Fibroblast of gingiva (primary cell): ENCODE measurements around the gene FGF19.

ENCODE experiments used
- DNase-seq: peaks from one replicate; pipeline ENCODE4 v3.0.0-alpha.2; 2011; ENCODE audit warnings: low read depth

Gene FGF19, protein sequence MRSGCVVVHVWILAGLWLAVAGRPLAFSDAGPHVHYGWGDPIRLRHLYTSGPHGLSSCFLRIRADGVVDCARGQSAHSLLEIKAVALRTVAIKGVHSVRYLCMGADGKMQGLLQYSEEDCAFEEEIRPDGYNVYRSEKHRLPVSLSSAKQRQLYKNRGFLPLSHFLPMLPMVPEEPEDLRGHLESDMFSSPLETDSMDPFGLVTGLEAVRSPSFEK

DNA sequence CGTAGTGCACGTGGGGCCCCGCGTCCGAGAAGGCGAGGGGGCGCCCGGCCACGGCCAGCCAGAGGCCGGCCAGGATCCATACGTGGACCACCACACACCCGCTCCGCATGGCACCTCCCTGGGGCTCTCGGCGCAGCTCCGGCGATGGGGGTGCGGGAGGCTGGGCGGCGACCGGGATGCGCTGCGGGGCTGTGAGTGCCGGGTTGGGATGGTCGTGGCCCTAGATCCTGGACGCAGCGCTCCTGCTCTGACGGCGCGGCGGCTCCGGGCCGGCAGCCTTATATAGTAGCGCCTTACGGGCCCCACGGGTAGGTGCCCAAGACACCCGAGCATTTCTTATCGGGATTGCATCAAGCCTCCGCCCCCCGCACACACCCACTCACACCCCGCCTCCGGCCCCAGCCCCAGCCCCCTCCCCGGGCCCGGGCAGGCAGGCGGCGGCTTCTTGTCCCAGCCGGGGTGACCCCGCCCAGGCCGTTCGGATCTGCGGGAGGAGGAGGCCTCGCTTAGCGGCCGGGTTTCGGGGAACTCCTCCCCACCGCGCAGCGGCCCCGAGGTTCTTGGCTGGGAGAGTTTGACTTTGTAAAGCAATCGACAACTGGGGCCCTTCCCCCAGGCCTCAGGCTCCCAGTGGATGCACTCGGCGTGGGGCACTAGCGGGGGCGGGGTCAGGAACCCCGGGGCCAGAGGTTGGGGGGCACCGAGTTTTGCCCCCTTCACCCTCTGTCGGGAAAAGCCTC lies at the start of gene FGF19:
FGF19 (minus strand) TSS at position 255 of the 740 bp plus-strand sequence; CDS start at position 109, 146 bp downstream.
- DNase-seq: no peak

DNA sequence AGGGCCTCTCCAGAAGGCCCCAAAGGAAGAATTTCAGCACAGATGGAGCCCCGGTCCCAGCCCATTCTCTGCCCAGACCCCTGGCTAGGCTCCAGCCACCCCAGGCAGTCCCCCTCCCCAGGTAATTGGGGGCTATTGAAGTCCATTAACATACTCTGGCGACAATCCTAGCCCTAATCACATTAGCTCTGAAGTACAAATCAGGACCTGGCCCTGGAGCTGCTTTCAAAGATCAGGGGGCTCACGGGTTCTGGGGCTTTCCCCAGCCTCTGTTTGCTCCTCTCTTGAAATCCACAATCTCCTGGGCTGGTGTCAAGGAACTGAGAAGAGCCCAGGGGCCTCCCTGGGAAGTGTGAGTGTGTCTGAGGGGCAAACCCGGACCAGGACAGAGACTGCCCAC lies 49.1 kb upstream of the FGF19 start:
- DNase-seq: no peak

DNA sequence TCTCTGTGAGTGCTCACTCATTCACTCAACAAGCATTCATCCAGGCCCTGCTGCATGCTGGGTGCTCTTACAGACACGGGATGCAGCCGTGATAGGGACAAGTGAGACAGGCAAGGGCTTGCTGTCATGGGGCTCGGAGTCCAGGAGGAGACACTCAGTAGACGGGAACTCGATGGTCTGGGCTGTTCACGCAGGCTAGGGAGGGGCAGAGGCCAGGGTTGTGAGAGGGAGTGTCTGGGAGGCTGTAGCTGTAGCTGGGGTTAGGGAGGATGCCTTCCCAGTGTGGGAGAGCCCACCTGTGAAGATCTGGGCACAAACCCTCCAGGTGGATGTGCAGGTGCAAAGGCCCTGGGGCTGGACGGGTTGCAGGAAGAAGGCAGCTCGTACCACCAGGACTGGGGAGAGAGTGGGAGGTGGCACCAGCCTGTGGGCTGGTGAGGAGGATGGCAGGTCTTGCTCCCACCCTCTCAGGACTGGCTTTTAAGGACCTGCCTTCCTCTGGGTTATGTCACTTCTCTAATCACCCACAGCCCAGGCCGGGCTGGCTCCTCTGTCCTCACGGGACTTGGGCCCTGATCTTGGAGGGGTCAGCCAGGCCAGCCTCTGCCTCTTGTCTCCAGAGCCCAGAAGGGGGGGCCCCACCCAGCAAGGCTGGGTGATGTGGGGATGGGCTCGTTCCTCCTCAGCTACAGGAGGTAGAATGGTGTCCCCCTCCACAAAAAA lies 47.2 kb upstream of the FGF19 start:
- DNase-seq: no peak

DNA sequence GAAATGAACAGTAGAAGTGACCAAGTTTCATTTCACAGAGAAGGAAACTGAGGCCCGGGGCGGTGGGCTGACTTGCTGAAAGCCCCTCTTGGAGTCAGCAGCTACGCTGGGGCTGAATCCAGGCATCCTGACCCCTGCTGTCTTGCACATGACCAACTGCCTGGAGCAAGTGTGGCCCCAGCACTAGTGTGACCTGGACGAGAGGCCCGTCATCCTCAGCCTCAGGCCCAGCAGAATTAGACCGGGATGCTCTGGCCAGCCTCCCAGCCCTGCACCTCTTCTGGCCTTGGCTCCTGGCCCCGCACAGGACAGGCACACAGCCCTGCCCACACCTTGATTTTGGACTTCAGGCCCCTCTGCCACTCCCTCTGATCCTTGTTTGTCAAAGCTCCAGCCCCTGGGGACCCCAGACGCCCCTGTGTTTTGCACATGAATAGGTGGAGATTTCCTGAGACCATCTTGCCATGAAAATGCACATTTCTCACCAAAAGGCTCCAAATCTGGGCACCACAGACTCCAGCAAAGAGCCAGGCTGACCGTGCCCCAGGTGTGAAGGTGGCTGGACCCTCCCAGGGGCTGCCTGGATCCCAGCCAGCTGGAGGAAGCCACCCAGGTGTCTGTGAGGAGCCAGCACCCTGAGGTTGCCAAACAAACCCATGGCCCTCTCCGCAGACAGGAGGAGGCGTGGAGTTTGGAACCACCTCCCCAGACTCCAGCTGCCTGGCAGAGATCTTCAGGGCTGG lies 46.5 kb upstream of the FGF19 start:
- DNase-seq: no peak

DNA sequence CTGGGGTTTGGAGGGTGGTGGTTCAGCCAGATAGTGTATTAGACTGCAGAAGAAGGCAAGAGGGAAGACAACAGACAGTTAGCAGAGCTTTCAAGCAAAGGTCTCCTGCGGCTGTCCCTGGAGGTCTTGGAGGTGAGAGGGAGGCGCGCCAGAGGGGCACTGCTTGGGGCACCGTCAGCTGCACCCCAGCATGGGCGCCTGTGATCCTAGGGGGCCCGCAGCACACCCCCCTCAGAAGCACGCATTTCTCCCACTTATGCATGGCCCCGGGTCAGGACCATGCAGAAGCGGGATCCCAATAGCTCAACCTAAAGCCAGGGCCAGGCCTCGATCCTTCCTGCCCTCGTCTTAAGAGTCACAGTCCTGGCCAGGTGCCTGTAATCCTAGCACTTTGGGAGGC lies 44.8 kb upstream of the FGF19 start:
- no peak for DNase-seq

DNA sequence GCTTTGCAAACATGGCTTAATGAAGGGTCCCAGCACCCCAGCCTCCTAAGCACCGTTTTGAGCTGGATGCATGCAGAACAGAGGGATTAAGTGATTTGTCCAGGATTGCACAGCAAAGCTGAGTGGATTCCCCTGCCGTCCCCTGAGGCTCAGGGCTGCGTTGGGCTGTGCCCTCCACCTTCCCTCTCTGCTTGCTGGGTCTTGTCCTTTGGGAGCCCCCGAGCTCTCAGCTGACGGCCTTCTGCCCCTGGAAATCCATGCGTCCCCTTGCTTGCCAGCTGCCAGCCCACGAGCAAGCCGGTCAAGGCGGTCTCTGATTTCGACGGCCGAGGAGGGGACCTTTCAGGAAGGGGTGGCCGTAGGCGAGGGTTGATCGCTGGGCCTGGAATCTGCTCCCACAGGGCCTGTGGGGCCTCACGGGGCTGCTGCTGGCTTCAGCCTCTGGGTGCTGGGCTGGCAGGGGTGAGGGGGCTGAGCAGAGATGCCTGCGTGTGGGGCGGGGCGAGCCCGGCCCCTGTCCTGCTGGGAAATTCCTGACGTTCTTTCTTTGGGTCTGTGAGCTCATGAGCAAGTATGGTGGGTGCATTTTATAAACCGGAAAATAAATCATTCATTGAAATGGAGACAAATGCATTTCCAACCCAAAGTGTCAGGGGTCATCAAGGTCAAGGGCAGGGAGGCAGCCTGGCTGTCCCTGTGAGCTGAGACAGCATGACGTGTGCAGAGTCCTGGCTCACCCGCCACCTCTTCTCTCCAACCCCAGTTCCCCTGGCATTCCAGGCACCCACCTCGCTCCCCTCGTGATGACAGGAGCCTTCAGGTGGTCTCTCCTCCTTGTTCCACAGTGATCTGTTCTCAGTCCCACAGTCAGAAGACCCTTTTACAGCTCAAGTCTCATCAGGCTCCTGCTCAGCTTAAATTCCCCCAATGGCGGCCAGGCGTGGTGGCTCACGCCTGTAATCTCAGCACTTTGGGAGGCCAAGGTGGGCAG lies 43.2 kb upstream of the FGF19 start:
- no peak for DNase-seq

DNA sequence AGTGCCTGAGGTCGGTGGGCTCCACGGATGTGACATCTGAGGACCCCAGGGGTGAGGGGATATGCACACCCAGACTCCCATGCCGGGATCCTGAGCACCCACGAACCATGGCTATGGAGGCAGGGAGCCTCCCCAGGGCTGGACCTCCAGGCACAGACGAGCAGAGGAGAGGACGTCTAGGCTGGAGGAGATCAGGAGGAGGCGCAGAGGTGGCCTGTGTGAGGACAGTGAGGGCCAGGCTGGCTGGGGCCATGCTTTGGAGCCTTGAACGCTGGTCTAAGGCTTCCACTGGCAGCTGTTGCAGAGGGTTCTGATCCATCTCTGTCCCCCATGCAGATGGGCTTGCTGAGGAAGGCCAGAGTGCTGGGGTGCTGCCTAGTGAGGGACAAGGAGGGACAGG lies 42.3 kb upstream of the FGF19 start:
- no peak for DNase-seq

DNA sequence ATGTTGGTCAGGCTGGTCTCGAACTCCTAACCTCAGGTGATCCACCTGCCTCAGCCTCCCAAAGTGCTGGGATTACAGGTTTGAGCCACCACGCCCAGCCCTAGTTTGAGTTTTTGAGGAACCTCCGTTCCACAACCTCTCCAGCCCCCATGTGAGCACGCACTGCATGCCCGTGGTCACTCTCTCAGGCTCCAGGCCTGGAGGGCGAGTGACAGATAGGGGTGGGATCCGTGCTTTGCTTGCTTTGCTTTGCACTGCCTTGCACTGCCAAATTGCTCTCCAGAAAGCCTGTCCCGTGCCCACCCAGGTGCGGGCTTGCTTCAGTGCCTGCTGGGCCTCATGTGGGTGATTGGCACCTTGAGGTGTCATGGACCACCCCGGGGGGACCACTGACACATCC lies 41.4 kb upstream of the FGF19 start:
- no peak for DNase-seq

DNA sequence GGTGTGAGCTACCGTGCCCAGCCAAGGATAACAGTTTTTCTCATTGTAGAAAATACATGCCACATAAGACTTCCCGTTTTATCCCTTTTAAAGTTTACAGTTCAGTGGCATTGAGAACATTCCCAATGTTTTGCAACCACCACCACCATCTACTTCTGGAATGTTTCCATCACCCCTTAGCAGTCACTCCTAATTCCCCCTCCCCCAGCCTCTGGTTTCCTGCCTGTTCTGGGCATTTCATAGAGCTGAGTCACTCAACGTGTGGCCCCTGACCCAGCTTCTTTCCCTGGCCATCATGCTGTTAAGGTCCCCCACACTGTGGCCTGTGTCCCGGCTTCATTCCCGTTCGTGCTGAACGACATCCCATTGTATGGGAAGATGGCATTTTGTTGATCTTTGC lies 40.6 kb upstream of the FGF19 start:
- DNase-seq: peak; percentile 62

DNA sequence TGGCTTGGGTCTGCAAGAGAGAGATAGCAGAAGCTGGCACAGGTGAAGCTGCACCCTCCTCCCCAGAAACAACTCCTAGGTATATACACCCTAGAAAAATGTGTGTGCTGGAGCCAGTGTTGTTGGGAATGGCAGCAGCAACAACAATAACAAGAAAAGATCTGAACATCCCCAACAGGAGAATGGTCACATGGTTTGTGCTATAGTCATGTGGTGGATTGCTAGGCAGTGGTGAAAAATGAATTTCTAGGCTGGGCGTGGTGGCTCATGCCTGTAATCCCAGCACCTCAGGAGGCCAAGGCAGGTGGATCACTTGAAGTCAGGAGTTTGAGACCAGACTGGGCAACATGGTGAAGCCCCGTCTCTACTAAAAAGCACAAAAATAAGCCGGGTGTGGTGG lies 31.0 kb upstream of the FGF19 start:
- DNase-seq: no peak

DNA sequence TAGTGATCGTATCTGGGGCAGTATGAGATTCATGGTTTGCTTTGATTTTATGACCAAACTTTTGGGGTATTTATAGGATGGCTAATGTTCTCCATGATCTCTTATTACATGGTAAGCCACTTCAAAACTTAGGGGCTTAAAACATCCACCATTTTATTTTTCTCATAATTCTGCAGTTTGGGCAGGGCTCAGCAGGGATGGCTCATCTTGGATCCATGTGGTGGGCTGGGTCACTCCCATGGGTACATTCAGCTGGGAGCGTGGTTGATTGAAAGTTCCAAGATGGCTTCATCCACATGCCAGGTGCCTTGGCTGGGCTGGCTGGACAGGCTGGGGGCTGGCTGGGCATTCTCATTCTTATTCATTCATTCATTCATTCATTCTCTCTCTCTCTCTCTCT lies 30.5 kb upstream of the FGF19 start:
- no peak for DNase-seq

DNA sequence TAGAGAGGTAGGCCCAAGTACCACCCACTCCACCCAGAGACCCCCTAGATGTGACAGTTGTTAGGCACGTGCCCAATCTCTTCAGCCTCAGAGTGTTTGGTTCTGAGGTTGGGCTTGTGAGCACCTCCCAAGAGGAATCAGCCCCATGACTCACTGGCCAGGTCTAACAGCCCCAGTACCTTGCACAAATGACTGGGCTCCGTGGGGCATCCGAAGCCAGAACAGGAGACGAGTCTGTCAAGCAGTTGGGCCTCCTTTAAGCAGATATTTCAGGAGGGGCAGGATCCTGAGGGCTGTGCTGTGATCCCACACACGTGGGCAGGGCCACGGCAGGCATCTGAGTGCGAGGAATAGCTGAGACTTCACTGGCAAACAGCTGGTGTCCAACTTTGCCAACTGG lies 29.1 kb upstream of the FGF19 start:
- no peak for DNase-seq

DNA sequence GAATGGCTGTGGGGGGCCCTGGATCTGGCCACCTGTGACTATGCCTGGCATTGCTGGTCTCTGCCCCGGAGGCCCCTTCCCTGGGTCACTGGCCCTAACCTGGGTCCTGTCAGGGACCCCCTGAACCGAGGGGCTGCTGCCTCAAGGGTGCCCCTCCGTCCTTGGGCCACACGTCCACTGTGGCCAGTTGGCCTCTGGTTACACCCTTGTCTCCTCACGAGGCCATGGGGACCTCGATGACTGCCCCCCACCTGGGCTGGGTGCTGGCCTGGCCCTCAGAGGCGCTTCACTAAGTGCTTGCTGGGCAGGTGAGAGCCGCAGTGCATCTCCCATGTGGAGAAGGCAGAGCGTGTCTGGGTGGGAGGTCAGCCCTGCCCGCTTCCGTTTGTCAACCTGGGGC lies 27.3 kb upstream of the FGF19 start:
- DNase-seq: no peak

DNA sequence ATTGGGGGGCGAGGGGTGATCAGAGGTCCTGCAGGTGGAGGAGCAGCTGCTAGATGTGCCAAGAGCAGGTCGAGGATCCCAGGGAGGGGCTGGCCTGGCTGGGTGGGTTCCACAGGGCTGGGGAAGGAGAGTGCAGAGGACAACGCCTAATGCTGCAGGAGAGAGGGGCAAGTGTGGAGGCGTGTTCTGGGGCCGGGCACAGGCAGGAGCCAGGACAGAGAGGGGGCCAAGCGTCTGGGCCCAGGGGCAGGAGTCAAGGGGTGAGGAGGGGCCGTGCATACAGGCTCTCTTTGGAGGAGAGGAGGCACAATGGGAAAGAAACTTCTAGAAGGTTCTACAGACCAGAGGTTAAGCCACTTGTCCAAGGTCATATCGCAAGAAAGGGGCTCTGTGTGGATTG lies 26.7 kb upstream of the FGF19 start:
- no peak for DNase-seq

DNA sequence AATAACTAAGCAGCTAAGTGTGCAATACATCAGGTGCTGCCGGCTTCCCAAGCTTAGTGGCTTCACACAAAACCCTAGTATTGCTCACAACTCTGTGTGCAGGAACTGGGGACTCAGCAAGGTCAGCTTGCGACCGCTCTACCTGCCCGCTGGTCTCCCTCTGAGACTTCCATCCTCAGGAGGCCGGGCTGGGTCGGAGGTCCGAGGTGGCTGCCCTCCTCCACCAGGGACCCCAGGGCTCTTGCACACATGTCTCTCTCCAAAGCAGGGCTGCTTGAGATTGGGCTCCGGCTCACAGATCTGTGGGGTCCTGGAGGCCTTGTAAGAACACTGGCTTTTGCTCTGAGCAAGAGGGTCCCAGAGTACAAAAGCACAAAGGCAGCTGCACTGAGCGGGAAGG lies 25.4 kb upstream of the FGF19 start:
- DNase-seq: no peak

DNA sequence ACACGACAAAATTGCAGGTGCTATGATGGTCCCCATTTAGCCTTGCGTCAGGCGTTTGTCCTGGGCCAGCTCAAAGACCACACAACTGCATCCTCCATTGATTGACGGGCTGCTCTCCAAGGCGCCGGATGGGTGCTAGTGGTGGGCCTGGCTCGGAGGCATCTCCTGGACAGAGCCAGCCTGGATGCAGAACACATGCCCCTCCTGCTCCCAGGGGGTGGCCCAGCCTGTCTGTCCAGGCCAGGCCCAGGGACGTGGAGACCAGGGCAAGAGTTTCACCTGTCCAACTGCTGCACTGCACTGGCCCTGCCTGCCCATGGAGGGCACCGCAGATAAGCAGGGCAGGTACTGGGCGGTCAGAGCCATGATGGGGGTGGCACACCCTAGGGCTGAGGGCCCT lies 23.4 kb upstream of the FGF19 start:
- no peak for DNase-seq

DNA sequence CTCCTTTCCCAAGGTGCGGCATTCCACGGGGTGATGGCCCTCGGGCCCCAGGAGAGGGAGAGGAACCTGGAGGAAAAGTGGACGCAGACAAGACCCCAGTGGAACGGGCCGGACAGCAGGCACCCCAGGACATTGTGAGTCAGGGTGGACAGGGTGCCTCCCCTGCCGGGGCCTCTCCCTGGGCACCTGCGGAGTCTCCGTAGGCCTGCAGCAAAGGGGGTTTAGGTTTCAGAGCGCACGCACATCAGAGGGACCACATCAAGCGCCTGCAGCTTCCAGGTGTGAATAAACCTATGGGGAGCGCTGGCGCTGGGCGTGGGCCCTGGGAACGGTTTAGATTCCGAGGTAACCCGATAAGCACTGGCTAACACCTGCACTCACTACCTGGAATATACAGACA lies 22.7 kb upstream of the FGF19 start:
- DNase-seq: no peak

DNA sequence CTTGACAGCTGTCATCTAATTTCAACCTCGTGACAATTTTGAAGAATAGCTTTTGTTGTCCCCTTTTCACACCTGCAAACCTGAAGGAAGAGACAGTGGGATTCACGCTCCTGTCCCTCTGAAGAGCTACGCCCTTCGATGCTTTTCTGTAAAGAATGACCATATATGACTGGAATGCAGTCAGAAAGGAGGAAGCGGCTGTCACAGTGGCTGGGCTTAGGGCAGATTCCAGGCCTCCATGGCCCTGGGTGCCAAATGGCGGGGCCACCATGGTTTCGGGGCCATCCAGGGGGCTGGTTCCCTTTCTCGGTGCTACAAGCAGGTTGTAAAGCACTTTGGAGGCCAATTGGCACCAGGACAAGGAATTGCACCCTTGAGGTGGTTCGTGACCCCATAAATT lies 22.2 kb upstream of the FGF19 start:
- DNase-seq: no peak

DNA sequence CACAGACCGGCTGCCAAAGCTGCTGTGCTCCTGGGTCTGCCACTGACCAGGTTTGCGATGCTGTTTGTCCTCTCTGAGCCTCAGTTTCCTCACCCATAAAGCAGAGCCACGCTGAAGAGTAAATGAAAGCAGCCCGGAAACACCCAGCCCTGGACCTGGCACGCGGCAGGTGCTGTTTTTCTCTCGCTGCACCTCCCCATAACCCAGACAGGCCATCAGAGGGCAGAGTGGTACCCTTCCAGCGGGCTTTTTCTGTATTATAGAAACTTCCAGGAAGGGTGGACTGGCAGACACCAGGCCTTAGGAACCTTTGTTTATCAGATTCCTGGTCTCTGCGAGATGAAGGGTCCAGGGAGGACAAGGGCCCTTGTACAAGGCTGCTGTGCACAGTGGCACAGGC lies 17.9 kb upstream of the FGF19 start:
- no peak for DNase-seq

DNA sequence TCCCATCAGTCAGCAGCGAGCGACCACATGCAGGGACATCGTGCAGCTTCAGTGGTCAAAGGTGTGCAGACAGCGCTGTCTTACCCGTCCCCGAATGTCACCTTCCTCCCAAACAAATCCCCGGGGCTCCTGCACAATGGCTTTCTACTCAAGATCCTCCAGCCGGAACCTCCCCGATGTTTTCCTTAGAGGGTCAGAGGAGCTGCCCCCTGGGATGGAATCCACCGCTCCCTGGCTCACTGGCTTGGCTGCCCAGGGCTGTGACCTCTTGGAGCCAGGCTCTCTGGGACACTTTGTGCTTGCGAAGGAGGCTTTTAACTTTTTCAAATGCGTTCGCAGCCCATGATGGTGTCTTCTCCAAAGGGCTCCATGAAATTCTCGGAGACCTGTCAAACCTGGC lies 17.3 kb upstream of the FGF19 start:
- no peak for DNase-seq

DNA sequence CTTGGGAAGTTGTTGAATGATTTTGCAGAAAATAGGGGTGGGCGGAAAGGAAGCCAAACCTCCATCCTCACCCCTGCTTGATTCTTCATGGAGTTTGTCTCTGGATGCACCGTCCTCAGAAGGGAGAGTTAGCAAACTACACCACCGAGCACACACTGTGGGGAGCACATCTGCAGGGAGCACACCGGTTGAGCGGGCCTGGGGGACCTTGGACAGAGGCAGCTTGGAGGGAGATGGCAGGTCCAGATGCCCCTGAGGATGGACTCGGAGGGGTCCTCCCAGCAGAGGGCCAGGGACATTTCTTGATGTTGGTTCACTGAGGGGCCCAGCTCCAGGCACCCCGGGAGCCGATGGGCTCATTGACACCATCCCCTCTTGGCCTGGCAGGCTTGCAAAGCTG lies 15.1 kb upstream of the FGF19 start:
- no peak for DNase-seq

DNA sequence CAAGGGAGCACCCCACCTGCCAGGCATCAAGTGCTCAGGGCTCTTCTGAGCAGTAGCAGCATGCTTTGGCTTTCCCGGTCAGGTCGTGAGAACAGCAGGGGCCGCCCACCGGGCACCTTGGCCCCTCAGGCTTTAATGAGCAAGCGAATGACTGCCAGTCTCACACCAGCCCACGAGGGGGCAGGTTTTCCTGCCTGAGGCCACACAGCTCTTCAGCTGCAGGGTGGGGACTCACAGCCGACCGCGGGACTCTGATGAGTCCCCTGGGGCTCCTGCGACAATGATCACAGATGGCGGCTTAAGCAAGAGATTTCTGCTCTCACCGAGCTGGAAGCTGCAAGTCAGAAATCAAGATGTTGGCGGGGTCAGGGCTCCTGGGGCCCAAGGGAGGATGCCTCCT lies 14.3 kb upstream of the FGF19 start:
- no peak for DNase-seq
